Ammon's horn (tissue), 1 donor: ENCODE results near the gene GALK1.

Source experiments
- DNase-seq: peaks from one replicate; pipeline ENCODE4 v3.0.0-alpha.2; 2016; ENCODE audit warnings: low spot score

GALK1 gene

DNA sequence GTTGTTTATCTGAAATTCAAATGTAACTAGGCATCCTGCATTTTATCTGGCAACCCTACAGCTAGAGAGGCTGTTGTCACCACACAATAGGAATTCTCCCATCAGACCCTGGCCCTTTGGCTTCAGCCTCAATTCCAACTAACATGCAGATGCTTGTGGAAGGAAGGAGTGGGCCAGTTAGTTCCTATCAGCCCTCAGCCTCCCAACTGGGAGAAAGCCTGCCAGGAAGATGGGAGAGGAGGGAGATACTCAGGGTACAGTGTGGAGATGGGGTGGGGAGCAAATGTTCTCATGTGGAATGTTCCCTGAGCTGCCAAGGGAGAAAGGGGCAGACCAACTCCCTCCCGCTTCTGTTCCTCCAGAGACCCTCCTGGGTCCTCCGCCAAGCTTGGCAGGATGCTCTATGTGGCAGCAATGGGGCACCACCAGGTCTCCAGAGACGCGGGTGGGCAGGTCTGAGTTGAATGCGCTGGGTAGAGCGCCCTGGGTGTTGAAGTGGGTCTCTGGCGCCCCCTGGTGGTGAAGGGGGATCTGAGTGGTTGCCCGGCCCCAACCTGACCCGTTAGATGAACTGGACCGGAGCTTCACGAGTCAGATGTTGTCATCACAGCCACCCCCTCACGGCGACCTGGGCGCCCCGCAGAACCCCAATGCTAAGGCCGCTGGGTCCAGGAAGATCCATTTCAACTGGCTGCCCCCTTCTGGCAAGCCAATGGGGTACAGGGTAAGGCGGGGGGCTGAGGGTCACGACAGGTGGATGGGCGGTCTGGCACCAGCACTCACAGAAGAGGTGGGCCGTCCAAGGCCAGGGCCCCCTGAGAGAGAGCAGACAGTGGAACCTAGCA, 15.2 kb downstream of the GALK1 start:
- peak; percentile 87 for DNase-seq

- DNase-seq, result no peak
Observed at GRCh38 chr17:75748706-75749105, 16.3 kb downstream of the GALK1 start.

- no peak for DNase-seq
Observed at GRCh38 chr17:75743625-75744206, 21.3 kb downstream of the GALK1 start.

GRCh38 chr17:75742337-75742736, 22.7 kb downstream of the GALK1 start:
- no peak for DNase-seq

GRCh38 chr17:75740631-75741077, 24.3 kb downstream of the GALK1 start:
- DNase-seq, result no peak

GRCh38 chr17:75740215-75740614, 24.8 kb downstream of the GALK1 start:
- DNase-seq, result no peak

DNA sequence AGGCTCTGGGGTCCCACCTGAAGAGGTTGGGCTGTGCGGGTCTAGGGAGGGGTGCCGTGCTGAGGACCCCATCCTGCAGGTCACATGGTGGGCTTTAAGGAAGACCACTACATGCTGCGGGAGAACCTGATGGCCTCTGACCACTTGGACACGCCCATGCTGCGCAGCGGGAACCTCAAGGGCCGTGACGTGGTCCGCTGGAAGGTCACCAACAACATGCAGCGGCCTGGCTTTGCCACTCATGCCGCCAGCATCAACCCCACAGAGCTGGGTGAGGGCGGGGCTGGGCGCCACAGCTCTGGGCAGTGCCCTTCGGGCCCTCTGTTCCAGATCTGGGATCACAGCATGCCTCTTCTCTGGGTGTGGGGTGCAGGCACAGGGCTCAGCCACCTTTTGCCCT, 25.2 kb downstream of the GALK1 start:
- DNase-seq, result no peak

GRCh38 chr17:75739174-75739573, 25.8 kb downstream of the GALK1 start:
- DNase-seq, result no peak

GRCh38 chr17:75738218-75738802, 26.7 kb downstream of the GALK1 start:
- peak; percentile 61 for DNase-seq

DNA sequence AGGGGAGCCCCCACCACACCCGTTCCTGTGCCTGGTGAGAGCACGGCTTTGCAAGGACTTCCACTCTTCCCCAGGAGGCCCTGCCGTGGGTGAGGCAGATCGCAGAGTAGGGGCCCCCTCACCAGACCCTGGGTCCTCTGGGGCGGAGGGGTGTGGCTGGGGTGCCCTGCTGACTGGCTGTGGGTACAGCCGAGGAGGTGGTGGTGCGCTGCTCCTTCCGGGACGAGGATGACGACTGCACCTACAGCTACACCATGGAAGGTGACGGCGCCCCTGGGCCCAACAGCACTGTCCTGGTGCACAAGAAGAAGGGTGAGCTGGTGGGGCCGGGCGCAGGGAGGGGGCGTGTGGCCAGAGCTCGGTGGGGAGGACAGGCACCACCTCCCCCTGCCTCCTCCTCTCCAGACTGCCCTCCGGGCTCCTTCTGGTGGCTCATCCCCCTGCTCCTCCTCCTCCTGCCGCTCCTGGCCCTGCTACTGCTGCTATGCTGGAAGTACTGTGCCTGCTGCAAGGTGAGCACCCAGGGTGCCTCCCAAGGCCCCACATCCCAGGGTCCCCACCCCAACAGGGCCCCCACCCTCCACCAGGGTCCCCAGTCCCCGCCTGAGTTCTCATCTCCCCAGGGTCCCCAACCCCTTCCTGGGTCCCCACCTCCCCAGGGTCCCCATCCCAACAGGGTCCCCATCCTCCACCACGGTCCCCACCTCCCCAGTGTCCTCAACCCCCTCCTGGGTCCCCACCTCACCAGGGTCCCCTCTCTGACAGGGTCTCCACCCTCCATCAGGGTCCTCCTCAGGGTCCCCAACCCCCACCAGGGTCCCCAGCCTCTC, 27.6 kb downstream of the GALK1 start:
- DNase-seq, result no peak

- no peak for DNase-seq
Observed at GRCh38 chr17:75736173-75736835, 28.7 kb downstream of the GALK1 start.

GRCh38 chr17:75734674-75735294, 30.2 kb downstream of the GALK1 start:
- no peak for DNase-seq

DNA sequence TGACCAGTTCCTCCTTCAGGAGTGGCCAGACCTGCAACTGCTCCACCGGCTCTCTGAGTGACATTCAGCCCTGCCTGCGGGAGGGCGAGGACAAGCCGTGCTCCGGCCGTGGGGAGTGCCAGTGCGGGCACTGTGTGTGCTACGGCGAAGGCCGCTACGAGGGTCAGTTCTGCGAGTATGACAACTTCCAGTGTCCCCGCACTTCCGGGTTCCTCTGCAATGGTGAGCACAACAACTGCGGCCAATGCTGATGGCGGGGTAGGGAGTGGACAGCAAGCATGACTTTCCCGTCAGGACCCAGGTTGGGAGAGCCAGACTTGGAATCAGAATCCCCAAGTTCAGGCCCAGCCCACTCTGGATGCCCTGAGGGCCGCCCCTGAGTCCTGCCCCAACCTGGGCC, 31.5 kb downstream of the GALK1 start:
- no peak for DNase-seq

DNA sequence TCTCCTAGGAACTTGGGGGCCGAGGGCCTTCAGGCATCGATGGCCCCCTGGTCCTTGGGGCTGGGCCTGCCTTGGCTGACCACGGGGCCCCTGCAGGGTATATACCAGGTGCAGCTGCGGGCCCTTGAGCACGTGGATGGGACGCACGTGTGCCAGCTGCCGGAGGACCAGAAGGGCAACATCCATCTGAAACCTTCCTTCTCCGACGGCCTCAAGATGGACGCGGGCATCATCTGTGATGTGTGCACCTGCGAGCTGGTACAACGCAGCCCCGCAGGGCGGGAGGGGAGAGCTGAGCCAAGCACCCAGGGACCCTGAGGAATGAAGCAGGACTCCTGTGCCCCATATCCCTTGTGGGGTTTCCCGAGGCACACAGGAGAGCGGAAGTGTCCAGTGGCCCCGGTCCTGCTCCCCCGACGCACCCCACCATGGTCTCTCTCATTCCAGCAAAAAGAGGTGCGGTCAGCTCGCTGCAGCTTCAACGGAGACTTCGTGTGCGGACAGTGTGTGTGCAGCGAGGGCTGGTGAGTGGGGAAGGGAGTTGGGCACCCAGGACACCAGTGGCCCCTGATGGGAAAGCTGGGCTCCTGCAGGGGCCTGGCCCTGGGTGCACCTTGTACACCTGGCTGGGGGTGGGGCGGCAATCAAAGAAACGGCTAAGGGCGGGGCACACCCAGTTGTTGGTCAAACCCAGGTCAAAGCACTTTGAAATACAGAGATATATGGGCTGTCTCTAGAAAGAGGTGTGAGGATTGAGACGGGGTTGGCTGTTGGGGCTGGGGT, 33.1 kb downstream of the GALK1 start:
- no peak for DNase-seq

DNA sequence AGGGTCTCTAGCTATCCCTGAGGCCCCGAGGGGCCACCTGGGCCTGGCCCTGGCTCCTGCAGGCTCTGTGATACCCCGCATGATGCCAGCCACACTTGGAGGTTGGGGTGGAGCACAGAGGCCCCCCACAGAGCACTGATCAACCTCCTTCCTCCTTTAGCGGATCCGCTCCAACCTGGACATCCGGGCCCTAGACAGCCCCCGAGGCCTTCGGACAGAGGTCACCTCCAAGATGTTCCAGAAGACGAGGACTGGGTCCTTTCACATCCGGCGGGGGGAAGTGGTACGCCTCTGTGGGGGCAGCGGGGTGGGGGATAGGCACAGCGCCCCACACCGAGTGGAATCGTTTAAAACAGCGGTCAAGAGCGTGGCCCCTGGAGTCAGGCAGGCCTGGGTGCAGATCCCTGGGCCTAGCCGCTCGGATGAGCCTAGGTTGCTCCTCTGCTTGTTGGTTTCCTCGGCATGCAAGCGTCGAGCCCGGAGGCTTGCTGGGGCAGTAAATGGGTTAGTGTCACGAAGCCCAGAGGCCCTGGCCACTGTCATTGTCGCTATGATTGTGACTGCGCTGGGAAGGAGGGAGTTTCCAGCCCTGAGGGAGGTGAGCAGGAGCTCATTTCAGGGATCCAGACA, 33.8 kb downstream of the GALK1 start:
- DNase-seq, result no peak

- no peak for DNase-seq
Observed at GRCh38 chr17:75730065-75730464, 34.9 kb downstream of the GALK1 start.

GRCh38 chr17:75729351-75729750, 35.6 kb downstream of the GALK1 start:
- no peak for DNase-seq

GRCh38 chr17:75727391-75727790, 37.6 kb downstream of the GALK1 start:
- no peak for DNase-seq

- no peak for DNase-seq
Observed at GRCh38 chr17:75725504-75725903, 39.5 kb downstream of the GALK1 start.
